B cell (primary cell): Measurements from ENCODE around the gene SLC24A4. TPM values are rescaled to one million over a fixed set of nuclear protein-coding genes. Genes with fewer than 3 reads are reported as not detected.

Experiments used
- ATAC-seq: fragments of 200-7000 bp; cut with Tn5 transposase; one replicate; pipeline ENCODE4 v1.10.0; 2021; ENCODE audit warnings: low read depth, mild to moderate bottlenecking, moderate number of reproducible peaks, moderate library complexity
- CTCF ChIA-PET: fragments of 350-600 bp; sonication (Branson Sonifier 250); formaldehyde crosslinking; loops from one replicate; lab custom pipeline; 2021; ENCODE audit warnings: antibody characterized with exemption, inconsistent platforms; lab: Charles Lee
- POLR2A ChIA-PET: fragments of 350-600 bp; sonication (Branson Sonifier 250); formaldehyde crosslinking; loops from one replicate; lab custom pipeline; 2021; ENCODE audit warnings: antibody characterized with exemption; lab: Charles Lee
- DNase-seq: peaks from one replicate; pipeline ENCODE4 v3.0.0; 2013
- H2AFZ ChIP-seq: 2 replicates; pipeline ENCODE4 v1.6.1; 2012; ENCODE audit warnings: mild to moderate bottlenecking, low read depth, low read length; ENCODE audit not compliant: insufficient read depth, poor library complexity, severe bottlenecking
- H3K27ac ChIP-seq, 2 donors: 1 replicate in 1 of 2; 2 replicates in 1 of 2; pipeline ENCODE4 v1.5.1; 2012 to 2013; ENCODE audit warnings: low read length in 2 of 2, mild to moderate bottlenecking in 2 of 2, moderate library complexity in 1 of 2
- H3K27me3 ChIP-seq, 4 experiments: fragments of 200-600 bp in 1 of 4; sonication (generic) in 1 of 4; replicated peaks in 1 of 4; 1 replicate in 2 of 4; 2 replicates in 2 of 4; pipeline versions ENCODE4 v1.6.1 to v1.7.0; 2013 to 2016; ENCODE audit warnings: low read length in 3 of 4, mild to moderate bottlenecking in 2 of 4, mixed read lengths in 1 of 4, moderate library complexity in 1 of 4; ENCODE audit not compliant: insufficient read depth in 4 of 4, control insufficient read depth in 3 of 4; ENCODE audit errors: control extremely low read depth in 1 of 4
- H3K36me3 ChIP-seq, 2 experiments: replicated peaks in 1 of 2; 1 replicate in 1 of 2; 2 replicates in 1 of 2; pipeline versions ENCODE4 v1.6.1 to v1.7.1; 2013; ENCODE audit warnings: low read length in 1 of 2; ENCODE audit not compliant: insufficient read depth in 2 of 2, control insufficient read depth in 1 of 2; ENCODE audit errors: control extremely low read depth in 1 of 2, extremely low read depth in 1 of 2
- H3K4me1 ChIP-seq, 2 donors: fragments of 200-600 bp in 1 of 2; sonication (generic) in 1 of 2; 1 replicate in 1 of 2; 2 replicates in 1 of 2; pipeline versions ENCODE4 v1.5.1 to v1.6.1; 2013 to 2017; ENCODE audit warnings: low read length in 2 of 2; ENCODE audit not compliant: control insufficient read depth in 2 of 2, insufficient read depth in 2 of 2
- H3K4me2 ChIP-seq: replicated peaks from 2 replicates; pipeline ENCODE3; 2012; ENCODE audit warnings: mild to moderate bottlenecking, low read depth, low read length; ENCODE audit not compliant: poor library complexity, severe bottlenecking
- H3K4me3 ChIP-seq, 5 experiments: fragments of 200-600 bp in 1 of 5; sonication (generic) in 1 of 5; 1 replicate in 3 of 5; 2 replicates in 2 of 5; pipeline versions ENCODE4 v1.5.1 to v1.7.0; 2011 to 2016; ENCODE audit warnings: low read length in 4 of 5, mild to moderate bottlenecking in 4 of 5, low read depth in 2 of 5, control low read depth in 1 of 5, moderate library complexity in 1 of 5; ENCODE audit not compliant: insufficient read depth in 1 of 5; ENCODE audit errors: control extremely low read depth in 1 of 5, extremely low read depth in 1 of 5
- H3K79me2 ChIP-seq: fragments of 200-600 bp; sonication (generic); one replicate; pipeline ENCODE4 v1.6.0; 2016; ENCODE audit warnings: low read length; ENCODE audit not compliant: control insufficient read depth, insufficient read depth
- H3K9ac ChIP-seq: fragments of 200-600 bp; sonication (generic); 2 replicates; pipeline ENCODE4 v1.6.1; 2017; ENCODE audit warnings: mild to moderate bottlenecking, low read length, moderate library complexity
- H3K9me3 ChIP-seq, 3 donors: one replicate each; pipeline versions ENCODE4 v1.6.1 to v1.7.1; 2013; ENCODE audit warnings: low read length in 2 of 3; ENCODE audit not compliant: control insufficient read depth in 2 of 3, insufficient read depth in 1 of 3; ENCODE audit errors: control extremely low read depth in 1 of 3
- H4K20me1 ChIP-seq: 2 replicates; pipeline ENCODE4 v1.6.0; 2012; ENCODE audit warnings: mild to moderate bottlenecking, low read length; ENCODE audit not compliant: insufficient read depth, control insufficient read depth, poor library complexity, severe bottlenecking
- H3K27ac Mint-ChIP-seq: one replicate; pipeline ENCODE4 v1.8.0; 2021; ENCODE audit warnings: mixed read lengths
- H3K27me3 Mint-ChIP-seq: one replicate; pipeline ENCODE4 v1.8.0; 2021; ENCODE audit warnings: mixed read lengths
- H3K4me1 Mint-ChIP-seq: one replicate; pipeline ENCODE4 v1.8.0; 2021; ENCODE audit warnings: mixed read lengths
- H3K4me3 Mint-ChIP-seq: one replicate; pipeline ENCODE4 v1.8.0; 2021; ENCODE audit warnings: mixed read lengths
- H3K9me3 Mint-ChIP-seq: one replicate; pipeline ENCODE4 v1.8.0; 2022; ENCODE audit warnings: mixed read lengths; ENCODE audit not compliant: insufficient read depth
- EZH2 ChIP-seq: IDR thresholded peaks from 2 replicates; pipeline ENCODE4 v1.6.1; 2012; ENCODE audit warnings: borderline replicate concordance, low read depth, mild to moderate bottlenecking, moderate library complexity, low read length; ENCODE audit not compliant: insufficient read depth, poor library complexity, severe bottlenecking
- WGBS: methylation state at CpG from one replicate; pipeline ENCODE4 v1.1.5; 2013; ENCODE audit warnings: missing lambda C conversion rate; ENCODE audit not compliant: insufficient coverage; 5-methylcytosine and 5-hydroxymethylcytosine counted together
- intact Hi-C: fragments of 100-400 bp; cut with micrococcal nuclease; formaldehyde crosslinking; loops from one replicate; pipeline ENCODE4 v1.10.0; 2022
- polyA plus RNA-seq: library from polyadenylated mRNA; depleted of rRNA; stranded (reverse); fragments of >200 nt; gene quantifications from 2 replicates; pipeline ENCODE4 v1.2.3, GENCODE V29; 2012
- total RNA-seq, 2 donors: library from RNA; stranded (reverse); fragments of 120-200 nt in 1 of 2; gene quantifications; 1 replicate in 1 of 2; 2 replicates in 1 of 2; pipeline versions ENCODE4 v1.2.3 to v1.2.4, GENCODE V29; 2013 to 2022
- TF ChIP-seq, protein P1 (sequence below): fragments of 200-600 bp; IDR thresholded peaks from one replicate; pipeline ENCODE4 v1.8.0; 2022; ENCODE audit warnings: antibody characterized with exemption, mild to moderate bottlenecking

SLC24A4 gene
- total and polyA plus RNA-seq, 2 donors (not counting 1 experiment from before 2014, with no cell fraction given): 0.19 TPM; not detected in 1

DNA sequence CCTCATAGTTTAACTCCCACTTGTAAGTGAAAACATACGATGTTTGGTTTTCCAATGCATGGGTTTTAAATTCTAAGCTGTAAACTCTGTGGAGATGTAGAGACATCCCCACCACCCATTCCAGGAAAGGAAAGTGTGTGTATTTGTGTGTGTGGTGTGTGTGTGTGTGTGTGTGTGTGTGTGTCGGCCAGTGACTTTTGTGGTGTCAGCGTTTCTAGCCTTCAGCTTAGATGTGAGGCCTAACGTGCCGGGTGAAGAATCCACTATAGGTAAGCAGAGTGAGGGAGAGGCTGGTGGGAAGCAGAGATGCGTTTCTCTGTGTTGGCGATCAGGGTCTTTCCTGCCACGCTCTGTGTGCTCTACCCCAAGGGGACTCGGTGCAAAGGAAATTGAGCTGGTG, 93.0 kb downstream of the SLC24A4 start:
- peaks cover 0 to 8% of the 10 kb centered on the region in 2 donors for H3K4me1 ChIP-seq
- POLR2A ChIA-PET: no interaction called here
- CTCF ChIA-PET: no interaction called here
- WGBS: 90% methylated on average over 8 of the region's 9 CpGs
- H3K9ac ChIP-seq: no peak overlapping the region
- peaks cover 0 to 18% (median 0%) of the 10 kb centered on the region in 3 donors for H3K9me3 ChIP-seq
- Mint-ChIP-seq H3K27me3 (peaks cover 26% of the 10 kb centered on the region), H3K27ac (no peak overlapping the region), H3K4me1 (peaks cover 10% of the 10 kb centered on the region), H3K4me3 (no peak overlapping the region), H3K9me3 (no peaks in the 10 kb centered on the region)
- TF ChIP-seq, protein P1, sequence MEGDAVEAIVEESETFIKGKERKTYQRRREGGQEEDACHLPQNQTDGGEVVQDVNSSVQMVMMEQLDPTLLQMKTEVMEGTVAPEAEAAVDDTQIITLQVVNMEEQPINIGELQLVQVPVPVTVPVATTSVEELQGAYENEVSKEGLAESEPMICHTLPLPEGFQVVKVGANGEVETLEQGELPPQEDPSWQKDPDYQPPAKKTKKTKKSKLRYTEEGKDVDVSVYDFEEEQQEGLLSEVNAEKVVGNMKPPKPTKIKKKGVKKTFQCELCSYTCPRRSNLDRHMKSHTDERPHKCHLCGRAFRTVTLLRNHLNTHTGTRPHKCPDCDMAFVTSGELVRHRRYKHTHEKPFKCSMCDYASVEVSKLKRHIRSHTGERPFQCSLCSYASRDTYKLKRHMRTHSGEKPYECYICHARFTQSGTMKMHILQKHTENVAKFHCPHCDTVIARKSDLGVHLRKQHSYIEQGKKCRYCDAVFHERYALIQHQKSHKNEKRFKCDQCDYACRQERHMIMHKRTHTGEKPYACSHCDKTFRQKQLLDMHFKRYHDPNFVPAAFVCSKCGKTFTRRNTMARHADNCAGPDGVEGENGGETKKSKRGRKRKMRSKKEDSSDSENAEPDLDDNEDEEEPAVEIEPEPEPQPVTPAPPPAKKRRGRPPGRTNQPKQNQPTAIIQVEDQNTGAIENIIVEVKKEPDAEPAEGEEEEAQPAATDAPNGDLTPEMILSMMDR: no peak
- no peak for TF ChIP-seq EZH2
- H3K27me3 ChIP-seq: peaks cover 0 to 10% (median 3%) of the 10 kb centered on the region in 4 experiments
- no peak overlapping the region for H3K4me3 ChIP-seq
- H4K20me1 ChIP-seq: no peaks in the 10 kb centered on the region
- no peak overlapping the region for H2AFZ ChIP-seq
- intact Hi-C loops: no loop called here
- H3K4me2 ChIP-seq: no peak overlapping the region
- no peaks in the 10 kb centered on the region for H3K79me2 ChIP-seq
- ATAC-seq: no peak
- no peak for DNase-seq
- no peaks in the 10 kb centered on the region for H3K36me3 ChIP-seq
- no peak overlapping the region for H3K27ac ChIP-seq

DNA sequence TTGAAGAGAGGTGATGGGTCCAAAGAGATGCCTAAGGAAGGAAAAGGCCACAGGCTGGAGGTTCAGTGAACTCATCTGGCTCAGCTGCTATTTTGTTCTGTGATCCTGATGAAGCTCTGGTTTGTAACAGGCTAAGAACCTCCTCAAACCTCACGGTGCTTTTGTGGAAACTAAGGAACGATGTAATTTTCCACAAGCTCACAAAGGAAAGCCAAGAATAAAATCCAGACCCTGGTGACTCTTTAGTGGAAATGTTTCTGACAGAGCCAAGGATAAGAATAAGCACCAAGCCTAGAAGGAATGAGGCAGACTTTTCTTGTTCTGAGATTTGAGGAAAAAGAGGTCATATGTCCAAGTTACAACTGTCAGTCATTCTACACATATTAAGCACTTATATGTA, 93.6 kb downstream of the SLC24A4 start:
- TF ChIP-seq, protein P1: no peak
- no peak for TF ChIP-seq EZH2
- H3K9ac ChIP-seq: no peak overlapping the region
- ChIA-PET POLR2A (no interaction called here), CTCF (no interaction called here)
- Mint-ChIP-seq H3K4me1 (peaks cover 10% of the 10 kb centered on the region), H3K27ac (no peak overlapping the region), H3K9me3 (no peaks in the 10 kb centered on the region), H3K27me3 (peaks cover 21% of the 10 kb centered on the region), H3K4me3 (no peak overlapping the region)
- intact Hi-C loops: no loop called here
- peaks cover 0 to 8% of the 10 kb centered on the region in 2 donors for H3K4me1 ChIP-seq
- H3K79me2 ChIP-seq: no peaks in the 10 kb centered on the region
- H3K27me3 ChIP-seq: peaks cover 0 to 10% (median 3%) of the 10 kb centered on the region in 4 experiments
- H3K4me3 ChIP-seq: no peak overlapping the region
- no peaks in the 10 kb centered on the region for H3K36me3 ChIP-seq
- peaks cover 0 to 18% (median 0%) of the 10 kb centered on the region in 3 donors for H3K9me3 ChIP-seq
- no peak overlapping the region for H2AFZ ChIP-seq
- ATAC-seq: no peak
- DNase-seq: no peak
- no peak overlapping the region for H3K4me2 ChIP-seq
- no peaks in the 10 kb centered on the region for H4K20me1 ChIP-seq
- no peak overlapping the region for H3K27ac ChIP-seq
- no CpG with 5 or more reads among the region's 2 CpGs for WGBS
